Fibroblast of lung (primary cell): ENCODE data around the gene VAV2.

ENCODE experiments used
- EZH2 ChIP-seq: IDR thresholded peaks from 2 replicates; pipeline ENCODE4 v1.5.1; 2012; ENCODE audit warnings: low read length, control low read depth, mild to moderate bottlenecking; ENCODE audit errors: missing control alignments
- TF ChIP-seq, protein P1 (sequence below), 2 donors: IDR thresholded peaks in 1 of 2; conservative IDR thresholded peaks in 1 of 2; 1 replicate in 1 of 2; 2 replicates in 1 of 2; pipeline ENCODE4 v1.5.1; 2011 to 2012; ENCODE audit warnings: low read length in 2 of 2, control low read depth in 1 of 2, inconsistent platforms in 1 of 2, low read depth in 1 of 2, mild to moderate bottlenecking in 1 of 2

- TF ChIP-seq, protein P1, sequence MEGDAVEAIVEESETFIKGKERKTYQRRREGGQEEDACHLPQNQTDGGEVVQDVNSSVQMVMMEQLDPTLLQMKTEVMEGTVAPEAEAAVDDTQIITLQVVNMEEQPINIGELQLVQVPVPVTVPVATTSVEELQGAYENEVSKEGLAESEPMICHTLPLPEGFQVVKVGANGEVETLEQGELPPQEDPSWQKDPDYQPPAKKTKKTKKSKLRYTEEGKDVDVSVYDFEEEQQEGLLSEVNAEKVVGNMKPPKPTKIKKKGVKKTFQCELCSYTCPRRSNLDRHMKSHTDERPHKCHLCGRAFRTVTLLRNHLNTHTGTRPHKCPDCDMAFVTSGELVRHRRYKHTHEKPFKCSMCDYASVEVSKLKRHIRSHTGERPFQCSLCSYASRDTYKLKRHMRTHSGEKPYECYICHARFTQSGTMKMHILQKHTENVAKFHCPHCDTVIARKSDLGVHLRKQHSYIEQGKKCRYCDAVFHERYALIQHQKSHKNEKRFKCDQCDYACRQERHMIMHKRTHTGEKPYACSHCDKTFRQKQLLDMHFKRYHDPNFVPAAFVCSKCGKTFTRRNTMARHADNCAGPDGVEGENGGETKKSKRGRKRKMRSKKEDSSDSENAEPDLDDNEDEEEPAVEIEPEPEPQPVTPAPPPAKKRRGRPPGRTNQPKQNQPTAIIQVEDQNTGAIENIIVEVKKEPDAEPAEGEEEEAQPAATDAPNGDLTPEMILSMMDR (conservative IDR thresholded peaks at IDR 0.05 in 1 of 2, IDR thresholded peaks at IDR 0.05 in 1 of 2; ENCODE audit: low read depth in 1 of 2, low read length in 2 of 2) = no peak
- no peak for TF ChIP-seq EZH2
These were observed 32.1 kb downstream of the VAV2 start for GRCh38 chr9:133959966-133960567.
